ENCODE measurements around the gene LLPH.

LLPH gene

GRCh38 chr12:66141299-66141698 lies 10.7 kb upstream of the LLPH start:
- no peak for FAIRE-seq

- no peak for FAIRE-seq
These were observed 10.2 kb upstream of the LLPH start for GRCh38 chr12:66140731-66141130.

- FAIRE-seq: no peak
These were observed 8.8 kb upstream of the LLPH start for GRCh38 chr12:66139328-66139727.

- no peak for FAIRE-seq
These were observed 7.4 kb upstream of the LLPH start for GRCh38 chr12:66137937-66138336.

- no peak for FAIRE-seq
These were observed 1.9 kb upstream of the LLPH start for GRCh38 chr12:66132408-66132807.

GRCh38 chr12:66131067-66131688 lies 628 bp upstream of the LLPH start:
- FAIRE-seq: no peak

- no peak for FAIRE-seq
These were observed 650 bp downstream of the LLPH start for GRCh38 chr12:66129934-66130266.

GRCh38 chr12:66127650-66128049 lies 2.9 kb downstream of the LLPH start:
- FAIRE-seq: no peak

- FAIRE-seq: no peak
These were observed 10.1 kb downstream of the LLPH start for GRCh38 chr12:66120477-66120876.

GRCh38 chr12:66119870-66120241 lies 10.7 kb downstream of the LLPH start:
- FAIRE-seq: no peak

GRCh38 chr12:66119229-66119869 lies 11.2 kb downstream of the LLPH start:
- FAIRE-seq: no peak

- no peak for FAIRE-seq
These were observed 12.2 kb downstream of the LLPH start for GRCh38 chr12:66118240-66118891.

GRCh38 chr12:66117242-66117641 lies 13.3 kb downstream of the LLPH start:
- FAIRE-seq: no peak

GRCh38 chr12:66115071-66115600 lies 15.4 kb downstream of the LLPH start:
- no peak for FAIRE-seq

- FAIRE-seq: no peak
These were observed 17.1 kb downstream of the LLPH start for GRCh38 chr12:66113471-66113870.

- FAIRE-seq: no peak
These were observed 18.9 kb downstream of the LLPH start for GRCh38 chr12:66111605-66112004.

GRCh38 chr12:66109056-66109455 lies 21.5 kb downstream of the LLPH start:
- no peak for FAIRE-seq

GRCh38 chr12:66108386-66108785 lies 22.2 kb downstream of the LLPH start:
- no peak for FAIRE-seq

- FAIRE-seq: no peak
These were observed 23.1 kb downstream of the LLPH start for GRCh38 chr12:66107451-66107915.

GRCh38 chr12:66103016-66103913 lies 27.3 kb downstream of the LLPH start:
- FAIRE-seq: no peak

- no peak for FAIRE-seq
These were observed 37.8 kb downstream of the LLPH start for GRCh38 chr12:66092559-66093269.

GRCh38 chr12:66090157-66090556 lies 40.4 kb downstream of the LLPH start:
- no peak for FAIRE-seq

All from colon (tissue), 2 donors.